Adrenal gland (tissue), 12 donors: ENCODE data around the gene MYL7. TPM values are rescaled to one million over a fixed set of nuclear protein-coding genes. Genes with fewer than 3 reads are reported as not detected.
A peak's percentile ranks its signal among the peaks of the same experiment; 100 is the strongest.

Source experiments
- DNase-seq, 7 donors: peaks; one replicate each; pipeline ENCODE4 v3.0.0-alpha.2; 2019 to 2020
- H3K27ac ChIP-seq, 5 donors: fragments of 200-600 bp; sonication (generic) in 4 of 5; 1 replicate in 3 of 5; 2 replicates in 2 of 5; pipeline versions ENCODE4 v1.5.1 to v1.8.0; 2016 to 2020; ENCODE audit warnings: mild to moderate bottlenecking in 1 of 5
- H3K27me3 ChIP-seq: fragments of 200-600 bp; 2 replicates; pipeline ENCODE4 v1.8.0; 2021
- H3K36me3 ChIP-seq, 2 donors: fragments of 200-600 bp; replicated peaks in 1 of 2; 1 replicate in 1 of 2; 2 replicates in 1 of 2; pipeline versions ENCODE4 v1.5.1 to v1.8.0; 2018 to 2022
- H3K4me1 ChIP-seq, 2 donors: fragments of 200-600 bp; replicated peaks in 1 of 2; 1 replicate in 1 of 2; 2 replicates in 1 of 2; pipeline versions ENCODE4 v1.5.1 to v1.8.0; 2018 to 2021
- H3K4me3 ChIP-seq, 4 donors: fragments of 200-600 bp; sonication (generic) in 3 of 4; one replicate each; pipeline ENCODE4 v1.5.1; 2016 to 2018
- H3K9me3 ChIP-seq, 3 donors: fragments of 200-600 bp; sonication (generic) in 1 of 3; replicated peaks in 1 of 3; 1 replicate in 2 of 3; 2 replicates in 1 of 3; pipeline versions ENCODE4 v1.5.1 to v1.8.0; 2016 to 2021
- POLR2A ChIP-seq, 2 donors: fragments of 450-650 bp; IDR thresholded peaks; one replicate each; pipeline ENCODE4 v1.6.1; 2017; ENCODE audit warnings: antibody characterized with exemption in 2 of 2, mild to moderate bottlenecking in 2 of 2, moderate library complexity in 1 of 2
- WGBS, 4 donors: extraction: QIAGEN DNeasy Blood & Tissue Kit in 2 of 4; methylation state at CpG; one replicate each; pipeline versions ENCODE4 v1.1.5 to v1.1.7; 2013 to 2017; 5-methylcytosine and 5-hydroxymethylcytosine counted together
- intact Hi-C, 2 donors: fragments of 100-400 bp; cut with DNase I; formaldehyde crosslinking; loops; one replicate each; pipeline versions ENCODE4 v1.14.1 to v1.15.0; 2022 to 2023
- polyA plus RNA-seq, 3 donors: library from polyadenylated mRNA; stranded (reverse); fragments of 200-250 nt in 2 of 3; fragments of 350-450 nt in 1 of 3; fragmentation: Illumina TruSeq in 1 of 3; extraction: RNeasy Lipid Tissue Mini Kit (QIAGEN cat#74804) in 1 of 3; gene quantifications; one replicate each; pipeline ENCODE4 v1.2.3, GENCODE V29; 2013 to 2014
- total RNA-seq, 9 donors: library from RNA; depleted of rRNA in 4 of 9; stranded (reverse); fragments of >200 nt in 4 of 9; fragments of 120-200 nt in 1 of 9; fragmentation: NEBNext Ultra II Directional in 1 of 9; extraction: Animal tissue kit (Norgen Biotek cat#: 25700) in 1 of 9; gene quantifications; one replicate each; pipeline versions ENCODE4 v1.1.0 to v1.2.4, GENCODE V29; 2013 to 2023
- TF ChIP-seq, protein P1 (sequence below), 6 experiments: fragments of 450-650 bp in 4 of 6; fragments of 200-600 bp in 2 of 6; sonication (generic) in 1 of 6; IDR thresholded peaks; 1 replicate in 5 of 6; 2 replicates in 1 of 6; pipeline versions ENCODE4 v1.5.1 to v1.8.0; 2016 to 2021; ENCODE audit warnings: antibody characterized with exemption in 6 of 6, mild to moderate bottlenecking in 2 of 6, moderate library complexity in 1 of 6
- donor health status: healthy with polysubstance abuse.
- donor health status: Bipolar disorder and iron deficiency.
- donor health status: DM: yes; HTN: yes; CAD: no.
- donor health status: DM: no; HTN: no; CAD: no.
- donor health status: DM: no; HTN: no; CAD: no.
- donor health status: DM: yes; HTN: yes; CAD: no.

MYL7 gene
- total and polyA plus RNA-seq, 12 donors = 0.17 to 3.5 (median 0.24) TPM; not detected in 9

DNA sequence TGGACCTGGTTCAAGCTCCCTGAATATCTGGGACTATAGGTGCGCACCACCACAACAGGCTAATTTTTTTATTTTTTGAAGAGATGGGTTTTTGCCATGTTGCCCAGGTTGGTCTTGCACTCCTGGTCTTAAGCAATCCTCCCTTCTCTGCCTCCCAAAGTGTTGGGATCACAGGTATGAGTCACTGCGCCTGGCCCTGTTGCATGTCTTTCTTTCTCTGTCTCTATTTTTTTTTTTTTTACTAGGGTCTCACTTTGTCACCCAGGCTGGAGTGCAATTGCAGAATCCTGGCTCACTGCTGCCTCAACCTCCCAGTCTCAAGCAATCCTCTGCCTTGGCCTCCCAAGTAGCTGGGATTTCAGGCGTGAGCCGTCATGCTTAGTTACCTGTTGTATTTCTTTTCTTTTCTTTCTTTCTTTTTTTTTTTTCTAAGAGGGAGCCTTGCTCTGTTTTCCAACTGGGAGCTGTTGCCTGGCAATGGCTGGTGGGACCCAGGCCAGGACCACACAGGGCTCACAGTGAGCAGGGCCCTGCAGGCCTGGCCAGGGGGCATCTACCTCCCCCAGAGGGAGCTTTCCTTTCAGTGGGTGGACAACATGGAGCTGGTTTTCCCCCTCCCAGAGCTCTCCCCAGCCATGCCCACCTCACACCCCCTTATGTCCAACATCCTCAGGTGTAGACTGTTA, 6.0 kb downstream of the MYL7 start:
- Histone ChIP-seq H3K4me3 (no peak overlapping the region), H3K27ac (no peak overlapping the region), H3K4me1 (no peaks in the 10 kb centered on the region), H3K9me3 (no peaks in the 10 kb centered on the region), H3K27me3 (no peaks in the 10 kb centered on the region), H3K36me3 (no peaks in the 10 kb centered on the region)
- no peak for TF ChIP-seq POLR2A (IDR thresholded peaks at IDR 0.05)
- TF ChIP-seq, protein P1, sequence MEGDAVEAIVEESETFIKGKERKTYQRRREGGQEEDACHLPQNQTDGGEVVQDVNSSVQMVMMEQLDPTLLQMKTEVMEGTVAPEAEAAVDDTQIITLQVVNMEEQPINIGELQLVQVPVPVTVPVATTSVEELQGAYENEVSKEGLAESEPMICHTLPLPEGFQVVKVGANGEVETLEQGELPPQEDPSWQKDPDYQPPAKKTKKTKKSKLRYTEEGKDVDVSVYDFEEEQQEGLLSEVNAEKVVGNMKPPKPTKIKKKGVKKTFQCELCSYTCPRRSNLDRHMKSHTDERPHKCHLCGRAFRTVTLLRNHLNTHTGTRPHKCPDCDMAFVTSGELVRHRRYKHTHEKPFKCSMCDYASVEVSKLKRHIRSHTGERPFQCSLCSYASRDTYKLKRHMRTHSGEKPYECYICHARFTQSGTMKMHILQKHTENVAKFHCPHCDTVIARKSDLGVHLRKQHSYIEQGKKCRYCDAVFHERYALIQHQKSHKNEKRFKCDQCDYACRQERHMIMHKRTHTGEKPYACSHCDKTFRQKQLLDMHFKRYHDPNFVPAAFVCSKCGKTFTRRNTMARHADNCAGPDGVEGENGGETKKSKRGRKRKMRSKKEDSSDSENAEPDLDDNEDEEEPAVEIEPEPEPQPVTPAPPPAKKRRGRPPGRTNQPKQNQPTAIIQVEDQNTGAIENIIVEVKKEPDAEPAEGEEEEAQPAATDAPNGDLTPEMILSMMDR (IDR thresholded peaks at IDR 0.05) = no peak
- intact Hi-C loops = no loop called here
- 93 to 99% (median 97%) methylated on average over 4 of the region's 4 CpGs for WGBS, 4 donors
- no peak for DNase-seq

DNA sequence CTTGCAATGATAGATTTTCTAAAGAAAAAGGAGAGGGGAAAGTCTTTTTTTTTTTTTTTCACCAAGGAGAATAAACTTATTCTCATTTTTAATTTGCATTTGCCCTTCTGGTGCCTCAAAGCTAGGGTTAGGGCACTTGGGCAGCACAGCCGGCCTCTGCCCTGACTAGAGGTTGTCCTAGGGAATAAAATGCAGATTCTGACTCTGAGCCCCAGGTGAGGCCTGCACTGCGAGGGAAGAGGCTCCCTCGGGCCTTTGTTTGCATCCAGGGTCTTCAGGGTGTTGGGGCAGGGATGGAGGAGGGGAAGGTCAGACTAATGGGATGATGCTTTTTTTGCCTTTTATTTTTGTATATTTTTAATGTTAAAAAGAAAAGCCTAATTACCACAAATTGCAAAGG, 7.8 kb downstream of the MYL7 start:
- no peak overlapping the region for H3K27ac ChIP-seq
- H3K4me3 ChIP-seq = no peak overlapping the region
- H3K9me3 ChIP-seq = no peaks in the 10 kb centered on the region
- DNase-seq = no peak
- TF ChIP-seq POLR2A (IDR thresholded peaks at IDR 0.05) = no peak
- TF ChIP-seq, protein P1 (IDR thresholded peaks at IDR 0.05) = no peak
- no peaks in the 10 kb centered on the region for H3K4me1 ChIP-seq
- H3K36me3 ChIP-seq = no peaks in the 10 kb centered on the region
- H3K27me3 ChIP-seq = no peaks in the 10 kb centered on the region
- 61 to 76% (median 71%) methylated on average over 3 of the region's 3 CpGs for WGBS, 4 donors
- intact Hi-C loops = no loop called here

GRCh38 chr7:44132039-44132438, 9.1 kb downstream of the MYL7 start:
- no peak for DNase-seq
- Histone ChIP-seq H3K36me3 (no peaks in the 10 kb centered on the region), H3K27me3 (no peaks in the 10 kb centered on the region), H3K9me3 (no peaks in the 10 kb centered on the region), H3K4me1 (no peaks in the 10 kb centered on the region), H3K27ac (no peak overlapping the region), H3K4me3 (no peak overlapping the region)
- 84 to 95% (median 85%) methylated on average over 2 of the region's 2 CpGs; no CpG with 5 or more reads in 1 of the 4 donors for WGBS, 4 donors
- intact Hi-C loops = no loop called here
- TF ChIP-seq, protein P1 (IDR thresholded peaks at IDR 0.05) = no peak
- no peak for TF ChIP-seq POLR2A (IDR thresholded peaks at IDR 0.05)

DNA sequence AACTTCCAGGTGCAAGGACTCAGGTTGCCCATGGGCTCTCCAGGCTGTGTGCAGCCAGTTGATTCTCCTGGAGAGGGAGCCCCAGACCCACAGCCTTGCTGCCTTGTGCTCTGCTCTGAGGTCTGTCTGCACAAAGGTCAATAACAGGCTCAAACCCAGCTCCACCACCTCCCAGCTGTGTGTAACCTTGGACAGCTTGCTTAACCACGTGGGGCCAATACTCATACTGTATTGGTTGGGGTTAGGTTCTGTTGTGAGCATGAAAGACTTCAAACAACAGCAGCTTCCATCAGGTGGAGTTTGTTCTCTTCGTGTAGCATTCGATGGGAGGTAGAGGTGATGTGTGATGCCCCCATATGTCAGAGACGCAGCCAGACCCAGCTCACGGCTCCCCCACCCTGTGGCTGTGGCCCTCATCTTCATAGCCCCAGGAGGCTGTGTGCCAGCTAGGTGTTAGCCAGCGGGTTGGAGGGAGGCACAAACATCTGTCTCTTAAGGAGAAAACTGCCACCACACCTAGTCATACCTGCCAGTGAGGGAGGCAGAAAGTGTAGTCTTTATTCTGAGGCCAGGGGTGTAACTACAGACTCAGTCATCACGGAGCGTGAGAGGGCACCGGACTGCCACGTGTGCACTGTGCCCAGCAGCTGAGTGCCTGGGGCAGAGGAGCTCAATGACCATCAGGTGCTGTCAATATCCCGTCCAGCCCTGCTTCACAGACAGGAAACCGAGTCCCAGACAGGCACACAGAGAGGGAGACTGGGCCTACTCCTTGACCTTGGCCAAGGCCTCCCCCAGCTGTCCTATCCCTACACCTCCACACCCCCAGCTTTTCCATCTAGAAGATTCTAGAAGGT, 9.7 kb downstream of the MYL7 start:
- H3K4me3 ChIP-seq = no peak overlapping the region
- no peaks in the 10 kb centered on the region for H3K27me3 ChIP-seq
- no peaks in the 10 kb centered on the region for H3K9me3 ChIP-seq
- peak in 2 of 7 donors; percentile 51 to 63 for DNase-seq
- WGBS, 4 donors = 65 to 83% (median 68%) methylated on average over 6 to 12 of the region's 12 CpGs
- H3K36me3 ChIP-seq = no peaks in the 10 kb centered on the region
- H3K27ac ChIP-seq = no peak overlapping the region
- TF ChIP-seq, protein P1 (IDR thresholded peaks at IDR 0.05) = no peak
- TF ChIP-seq POLR2A (IDR thresholded peaks at IDR 0.05) = no peak
- no peaks in the 10 kb centered on the region for H3K4me1 ChIP-seq
- intact Hi-C loops = no loop called here
